GM12875 (cell line): ENCODE results near the gene HDGFL2.

Source experiments
- H3K4me3 ChIP-seq: one replicate; pipeline ENCODE4 v1.5.1; 2011; ENCODE audit warnings: low read depth, low read length, control low read depth
- TF ChIP-seq, protein P1 (sequence below): IDR thresholded peaks from 2 replicates; pipeline ENCODE4 v1.5.1; 2011; ENCODE audit warnings: low read depth, mild to moderate bottlenecking, control low read depth, inconsistent platforms, low read length, moderate library complexity, borderline replicate concordance; ENCODE audit not compliant: insufficient read depth

Gene HDGFL2

DNA sequence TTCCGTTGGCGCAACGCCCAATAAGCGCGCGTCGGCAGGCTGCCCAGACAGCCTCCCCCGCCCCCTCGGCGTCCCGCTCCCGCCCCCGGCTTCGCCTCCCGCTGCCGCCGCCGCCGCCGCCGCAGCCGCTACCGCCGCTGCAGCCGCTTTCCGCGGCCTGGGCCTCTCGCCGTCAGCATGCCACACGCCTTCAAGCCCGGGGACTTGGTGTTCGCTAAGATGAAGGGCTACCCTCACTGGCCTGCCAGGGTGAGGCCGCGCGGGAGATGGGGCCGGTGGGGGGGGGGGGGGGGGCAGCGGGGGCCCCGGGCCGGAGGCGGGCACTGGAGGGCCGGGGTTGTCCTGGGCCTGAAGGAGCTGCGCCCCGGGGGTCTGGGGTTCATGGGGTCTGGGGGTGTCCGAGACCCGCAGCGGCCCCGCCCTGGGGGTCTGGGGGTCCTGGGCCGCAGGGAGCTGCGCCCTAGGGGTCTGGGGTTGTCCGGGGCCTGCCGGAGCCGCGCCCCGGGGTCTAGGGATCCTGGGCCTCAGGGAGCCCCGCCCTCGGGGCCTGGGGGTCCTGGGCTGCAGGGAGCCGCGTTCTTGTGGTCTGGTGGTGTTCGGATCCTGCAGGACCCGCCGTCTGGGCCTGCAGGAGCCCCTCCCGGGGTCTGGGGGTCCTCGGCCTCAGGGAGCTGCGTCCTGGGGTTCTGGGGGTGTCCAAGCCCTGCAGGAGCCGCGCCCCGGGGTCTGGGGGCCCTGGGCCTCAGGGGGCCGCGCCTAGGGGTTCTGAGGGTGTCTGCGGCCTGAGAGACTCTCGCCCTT, at the start of gene HDGFL2:
Gene HDGFL2, plus strand, starts transcription at position 124 of the 801 bp plus-strand sequence. Its CDS starts 54 bp downstream, at position 178.
- peak within 1 kb of the TSS; percentile 82 for H3K4me3 ChIP-seq
- TF ChIP-seq, protein P1, sequence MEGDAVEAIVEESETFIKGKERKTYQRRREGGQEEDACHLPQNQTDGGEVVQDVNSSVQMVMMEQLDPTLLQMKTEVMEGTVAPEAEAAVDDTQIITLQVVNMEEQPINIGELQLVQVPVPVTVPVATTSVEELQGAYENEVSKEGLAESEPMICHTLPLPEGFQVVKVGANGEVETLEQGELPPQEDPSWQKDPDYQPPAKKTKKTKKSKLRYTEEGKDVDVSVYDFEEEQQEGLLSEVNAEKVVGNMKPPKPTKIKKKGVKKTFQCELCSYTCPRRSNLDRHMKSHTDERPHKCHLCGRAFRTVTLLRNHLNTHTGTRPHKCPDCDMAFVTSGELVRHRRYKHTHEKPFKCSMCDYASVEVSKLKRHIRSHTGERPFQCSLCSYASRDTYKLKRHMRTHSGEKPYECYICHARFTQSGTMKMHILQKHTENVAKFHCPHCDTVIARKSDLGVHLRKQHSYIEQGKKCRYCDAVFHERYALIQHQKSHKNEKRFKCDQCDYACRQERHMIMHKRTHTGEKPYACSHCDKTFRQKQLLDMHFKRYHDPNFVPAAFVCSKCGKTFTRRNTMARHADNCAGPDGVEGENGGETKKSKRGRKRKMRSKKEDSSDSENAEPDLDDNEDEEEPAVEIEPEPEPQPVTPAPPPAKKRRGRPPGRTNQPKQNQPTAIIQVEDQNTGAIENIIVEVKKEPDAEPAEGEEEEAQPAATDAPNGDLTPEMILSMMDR, result no peak

DNA sequence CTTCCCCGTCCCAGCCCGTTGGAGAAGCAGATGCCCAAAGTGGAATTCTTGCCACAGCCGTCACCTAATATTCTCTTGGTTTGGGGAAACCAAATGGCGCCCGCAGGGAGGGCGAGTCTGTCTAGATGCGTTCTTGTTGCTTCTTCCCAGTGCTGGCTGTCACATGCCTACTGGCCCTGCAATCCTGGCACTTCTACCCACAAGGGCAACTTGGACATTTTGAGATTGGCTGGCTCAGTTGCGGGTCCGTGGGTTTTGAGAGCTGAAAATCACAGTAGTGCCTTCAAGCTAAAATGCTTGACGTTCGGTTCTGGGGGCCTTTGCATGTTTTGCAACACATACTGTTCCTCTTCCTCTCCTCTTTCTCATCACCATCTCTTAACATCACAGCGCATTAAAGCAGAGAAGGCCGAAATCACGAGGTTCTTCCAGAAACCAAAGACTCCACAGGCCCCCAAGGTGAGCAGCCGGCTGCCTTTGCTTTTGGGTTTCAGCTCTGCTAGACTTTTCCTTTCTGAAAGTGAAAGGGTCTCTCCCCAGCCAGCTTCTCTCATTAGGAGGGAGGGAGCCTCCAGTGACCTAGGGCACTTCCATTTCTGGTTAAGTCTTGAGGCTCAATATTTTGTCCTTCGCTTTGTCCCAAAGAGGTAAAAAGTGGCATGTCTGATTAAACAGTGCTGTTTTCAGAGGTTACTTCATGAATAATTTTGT, 48.5 kb upstream of the HDGFL2 start:
- no peak overlapping the region for H3K4me3 ChIP-seq
- TF ChIP-seq, protein P1, result no peak

DNA sequence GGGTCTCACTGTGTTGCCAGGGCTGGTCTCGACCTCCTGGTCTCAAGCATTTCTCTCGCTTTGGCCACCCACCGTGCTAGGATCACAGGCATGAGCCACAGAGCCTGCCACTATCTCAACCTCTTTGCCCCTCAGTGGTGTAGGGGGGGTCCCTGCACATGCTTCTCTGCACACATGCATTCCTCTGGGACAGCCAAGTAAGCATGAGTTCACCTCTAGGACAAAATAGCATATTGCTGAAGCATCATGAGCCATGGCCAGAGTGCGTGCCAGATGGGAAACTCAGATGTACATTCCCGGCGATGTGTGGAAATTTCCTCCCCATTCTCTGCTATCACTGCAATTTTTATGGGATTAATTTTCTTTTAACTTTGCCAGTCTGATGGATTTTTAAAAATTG, 46.6 kb upstream of the HDGFL2 start:
- no peak overlapping the region for H3K4me3 ChIP-seq
- TF ChIP-seq, protein P1, result no peak

DNA sequence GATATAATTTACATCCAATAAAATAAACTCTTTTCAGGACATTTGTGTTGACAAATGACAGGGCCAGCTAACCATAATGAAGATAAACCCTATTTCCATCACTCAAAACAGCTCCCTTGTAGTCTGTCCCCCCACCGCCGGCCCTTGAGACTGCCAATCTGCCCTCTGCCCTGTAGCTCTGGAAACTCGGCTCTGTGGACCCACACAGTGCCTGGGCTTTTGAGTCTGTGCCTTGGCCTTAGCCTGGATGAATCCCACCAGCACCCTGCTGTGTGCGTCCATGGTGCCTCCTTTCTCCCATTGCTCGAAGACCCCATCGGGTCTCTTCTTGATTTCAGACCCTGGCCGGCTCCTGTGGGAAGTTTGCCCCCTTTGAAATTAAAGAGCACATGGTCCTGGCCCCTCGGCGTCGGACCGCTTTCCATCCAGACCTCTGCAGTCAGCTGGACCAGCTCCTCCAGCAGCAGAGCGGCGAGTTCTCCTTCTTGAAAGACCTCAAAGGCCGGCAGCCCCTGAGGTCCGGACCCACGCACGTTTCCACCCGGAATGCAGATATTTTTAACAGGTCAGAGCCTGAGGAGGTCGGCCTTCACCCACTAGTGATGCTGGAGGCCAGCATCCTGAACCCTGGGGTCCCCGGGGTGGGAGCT, 43.6 kb upstream of the HDGFL2 start:
- TF ChIP-seq, protein P1, result no peak
- no peak overlapping the region for H3K4me3 ChIP-seq

DNA sequence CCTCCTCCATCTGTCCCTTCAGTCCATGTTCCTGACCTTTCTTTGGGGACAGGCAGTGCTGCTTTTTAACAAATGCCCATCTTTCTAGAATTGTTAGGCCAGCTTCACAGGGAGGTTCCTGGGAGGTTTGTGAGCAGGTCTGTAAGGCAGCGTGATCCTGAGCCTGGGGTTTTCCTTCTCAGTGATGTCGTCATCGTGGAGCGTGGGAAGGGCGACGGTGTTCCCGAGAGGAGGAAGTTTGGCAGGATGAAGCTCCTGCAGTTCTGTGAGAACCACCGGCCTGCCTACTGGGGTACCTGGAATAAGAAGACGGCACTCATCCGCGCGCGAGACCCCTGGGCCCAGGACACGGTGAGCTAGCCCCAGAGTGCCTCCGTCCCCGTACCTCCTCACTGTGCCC, 42.8 kb upstream of the HDGFL2 start:
- TF ChIP-seq, protein P1, result no peak
- no peak overlapping the region for H3K4me3 ChIP-seq

DNA sequence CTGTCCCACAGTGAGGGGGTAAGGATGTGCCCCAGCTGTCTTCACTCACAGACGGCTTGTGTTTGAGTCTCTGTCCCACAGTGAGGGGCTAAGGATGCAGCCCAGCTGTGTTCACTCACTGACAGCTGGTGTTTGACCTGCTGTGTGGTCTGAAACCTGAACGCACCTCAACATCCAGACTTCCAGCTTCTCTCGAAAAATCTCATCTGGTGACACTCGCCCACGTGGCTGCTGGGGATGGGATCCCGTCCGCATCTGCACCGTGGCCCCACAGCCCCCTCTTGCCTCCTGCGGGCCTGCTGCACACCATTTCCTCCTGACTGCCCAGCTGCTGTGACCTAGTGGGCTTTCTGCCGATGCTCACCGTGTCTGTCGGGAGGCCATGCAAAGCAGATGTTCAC, 42.3 kb upstream of the HDGFL2 start:
- no peak overlapping the region for H3K4me3 ChIP-seq
- TF ChIP-seq, protein P1, result no peak
